Loucy (cell line): ENCODE measurements around the gene GASK1A.

Experiments
- H2AFZ ChIP-seq: fragments of 200-600 bp; sonication (generic); 2 replicates; pipeline ENCODE4 v1.6.0; 2016; ENCODE audit warnings: antibody characterized with exemption, mild to moderate bottlenecking, low read length, moderate library complexity
- H3F3A ChIP-seq: fragments of 200-600 bp; 2 replicates; pipeline ENCODE4 v1.6.0; 2016; ENCODE audit warnings: antibody characterized with exemption, low read depth, mild to moderate bottlenecking
- H3K27me3 ChIP-seq: fragments of 200-600 bp; sonication (generic); 2 replicates; pipeline ENCODE4 v1.6.1; 2014; ENCODE audit warnings: low read length, mild to moderate bottlenecking; ENCODE audit not compliant: insufficient read depth, poor library complexity, severe bottlenecking
- H3K36me3 ChIP-seq: fragments of 200-600 bp; sonication (generic); 2 replicates; pipeline ENCODE4 v1.6.1; 2016; ENCODE audit warnings: low read length; ENCODE audit not compliant: insufficient read depth
- H3K4me1 ChIP-seq: fragments of 200-600 bp; sonication (generic); 2 replicates; pipeline ENCODE4 v1.5.1; 2014; ENCODE audit warnings: low read length, mild to moderate bottlenecking; ENCODE audit not compliant: insufficient read depth, poor library complexity, severe bottlenecking
- H3K4me2 ChIP-seq: fragments of 200-600 bp; sonication (generic); 2 replicates; pipeline ENCODE4 v1.6.0; 2014; ENCODE audit warnings: antibody characterized with exemption, low read length, low read depth, mild to moderate bottlenecking; ENCODE audit not compliant: poor library complexity, severe bottlenecking
- H3K4me3 ChIP-seq: fragments of 200-600 bp; sonication (generic); 2 replicates; pipeline ENCODE4 v1.5.1; 2014; ENCODE audit warnings: low read length, mild to moderate bottlenecking, mixed read lengths; ENCODE audit not compliant: poor library complexity, severe bottlenecking
- H3K79me2 ChIP-seq: fragments of 200-600 bp; sonication (generic); 2 replicates; pipeline ENCODE4 v1.6.1; 2014; ENCODE audit warnings: low read length; ENCODE audit not compliant: insufficient read depth
- H3K9ac ChIP-seq: fragments of 200-600 bp; sonication (generic); 2 replicates; pipeline ENCODE4 v1.6.0; 2014; ENCODE audit warnings: mild to moderate bottlenecking, low read depth, low read length, moderate library complexity; ENCODE audit not compliant: poor library complexity, severe bottlenecking
- H3K9me2 ChIP-seq: fragments of 200-600 bp; sonication (generic); replicated peaks from 2 replicates; pipeline ENCODE4 v1.6.1; 2016; ENCODE audit warnings: low read depth, low read length, mixed read lengths
- H3K9me3 ChIP-seq: fragments of 200-600 bp; sonication (generic); 2 replicates; pipeline ENCODE4 v1.6.1; 2014; ENCODE audit warnings: mild to moderate bottlenecking, antibody characterized with exemption, low read length, low read depth; ENCODE audit not compliant: insufficient read depth
- H4K20me1 ChIP-seq: fragments of 200-600 bp; sonication (generic); 2 replicates; pipeline ENCODE4 v1.6.0; 2014; ENCODE audit warnings: antibody characterized with exemption, low read length, mild to moderate bottlenecking; ENCODE audit not compliant: insufficient read depth, poor library complexity, severe bottlenecking
- CTCF ChIP-seq: fragments of 200-600 bp; sonication (generic); conservative IDR thresholded peaks from 2 replicates; pipeline ENCODE4 v1.5.1; 2014; ENCODE audit warnings: mild to moderate bottlenecking, antibody characterized with exemption, low read length
- EZH2phosphoT487 ChIP-seq: fragments of 200-600 bp; IDR thresholded peaks from 2 replicates; pipeline ENCODE4 v1.6.1; 2018; ENCODE audit warnings: antibody characterized with exemption, mild to moderate bottlenecking, moderate library complexity, borderline replicate concordance

GASK1A gene

GRCh38 chr3:43031889-43032545 is 52.9 kb downstream of the GASK1A start:
- Histone ChIP-seq H3F3A (no peaks in the 10 kb centered on the region), H3K9me2 (no peaks in the 10 kb centered on the region), H3K4me2 (no peak overlapping the region), H3K79me2 (no peaks in the 10 kb centered on the region), H3K9ac (no peak overlapping the region), H3K4me3 (no peak overlapping the region), H3K27me3 (no peaks in the 10 kb centered on the region), H3K4me1 (no peaks in the 10 kb centered on the region), H3K36me3 (no peaks in the 10 kb centered on the region), H4K20me1 (no peaks in the 10 kb centered on the region), H2AFZ (peak overlapping the region; percentile 46; the same call in 1 of the 2 replicates), H3K9me3 (no peaks in the 10 kb centered on the region)
- TF ChIP-seq EZH2phosphoT487 (no peak), CTCF (no peak)

- Histone ChIP-seq H3K9ac (no peak overlapping the region), H3K27me3 (no peaks in the 10 kb centered on the region), H3K9me3 (no peaks in the 10 kb centered on the region), H3K4me3 (no peak overlapping the region), H3K9me2 (no peaks in the 10 kb centered on the region), H4K20me1 (no peaks in the 10 kb centered on the region), H3F3A (no peaks in the 10 kb centered on the region), H3K36me3 (no peaks in the 10 kb centered on the region), H3K79me2 (no peaks in the 10 kb centered on the region), H2AFZ (no peak overlapping the region), H3K4me1 (no peaks in the 10 kb centered on the region), H3K4me2 (no peak overlapping the region)
- TF ChIP-seq EZH2phosphoT487, result no peak
- TF ChIP-seq CTCF, result no peak
These were observed 53.8 kb downstream of the GASK1A start for GRCh38 chr3:43032646-43033628.

GRCh38 chr3:43034200-43034599 is 55.1 kb downstream of the GASK1A start:
- Histone ChIP-seq H3K9me2 (no peaks in the 10 kb centered on the region), H3K4me3 (no peak overlapping the region), H3K4me1 (no peaks in the 10 kb centered on the region), H2AFZ (no peak overlapping the region), H3K36me3 (no peaks in the 10 kb centered on the region), H3K79me2 (no peaks in the 10 kb centered on the region), H3K27me3 (no peaks in the 10 kb centered on the region), H3K4me2 (no peak overlapping the region), H3F3A (no peaks in the 10 kb centered on the region), H3K9me3 (no peaks in the 10 kb centered on the region), H4K20me1 (no peaks in the 10 kb centered on the region), H3K9ac (no peak overlapping the region)
- TF ChIP-seq EZH2phosphoT487 (no peak), CTCF (no peak)
